Tibial nerve (tissue), 4 donors: ENCODE data around the gene DLX2. TPM values are rescaled to one million over a fixed set of nuclear protein-coding genes. Genes with fewer than 3 reads are reported as not detected.

Experiments
- DNase-seq, 2 donors: peaks; one replicate each; pipeline ENCODE4 v3.0.0-alpha.2; 2019; ENCODE audit warnings: low spot score in 2 of 2
- H3K27ac ChIP-seq, 4 donors: fragments of 200-600 bp; sonication (generic) in 3 of 4; one replicate each; pipeline ENCODE4 v1.5.1; 2017 to 2019; ENCODE audit warnings: mild to moderate bottlenecking in 1 of 4
- H3K27me3 ChIP-seq, 2 donors: fragments of 200-600 bp; sonication (generic) in 1 of 2; one replicate each; pipeline versions ENCODE4 v1.5.1 to v1.6.0; 2017 to 2019
- H3K36me3 ChIP-seq, 3 donors: fragments of 200-600 bp; sonication (generic); one replicate each; pipeline ENCODE4 v1.5.1; 2018 to 2019
- H3K4me1 ChIP-seq, 4 donors: fragments of 200-600 bp; sonication (generic) in 3 of 4; one replicate each; pipeline ENCODE4 v1.5.1; 2017 to 2019
- H3K4me3 ChIP-seq, 4 donors: fragments of 200-600 bp; sonication (generic) in 3 of 4; one replicate each; pipeline ENCODE4 v1.5.1; 2017 to 2019; ENCODE audit warnings: mild to moderate bottlenecking in 1 of 4, moderate library complexity in 1 of 4
- H3K9me3 ChIP-seq, 4 donors: fragments of 200-600 bp; sonication (generic) in 3 of 4; one replicate each; pipeline ENCODE4 v1.5.1; 2017 to 2019
- EP300 ChIP-seq, 2 donors: sonication (generic); formaldehyde crosslinking; IDR thresholded peaks; one replicate each; pipeline ENCODE4 v1.6.1; 2017; ENCODE audit warnings: antibody characterized with exemption in 2 of 2, mild to moderate bottlenecking in 1 of 2
- POLR2A ChIP-seq, 2 donors: fragments of 450-650 bp; IDR thresholded peaks; one replicate each; pipeline ENCODE4 v1.6.1; 2017; ENCODE audit warnings: antibody characterized with exemption in 2 of 2, mild to moderate bottlenecking in 2 of 2, moderate library complexity in 2 of 2
- WGBS, 2 donors: methylation state at CpG; one replicate each; pipeline ENCODE4 v1.1.5; 2018; 5-methylcytosine and 5-hydroxymethylcytosine counted together
- total RNA-seq, 4 donors: library from RNA; depleted of rRNA; stranded (reverse); fragments of >200 nt; gene quantifications; one replicate each; pipeline ENCODE4 v1.1.0, GENCODE V29; 2016
- TF ChIP-seq, protein P1 (sequence below), 5 experiments: fragments of 200-600 bp in 3 of 5; fragments of 450-650 bp in 2 of 5; sonication (generic) in 3 of 5; IDR thresholded peaks; one replicate each; pipeline ENCODE4 v1.5.1; 2016 to 2019; ENCODE audit warnings: antibody characterized with exemption in 5 of 5, mild to moderate bottlenecking in 3 of 5, moderate library complexity in 2 of 5

Gene DLX2
- total RNA-seq, 4 donors from 2014 or later: not detected

- no peak for DNase-seq
- peaks cover 0 to 32% (median 16%) of the 10 kb centered on the region in 4 donors for H3K4me1 ChIP-seq
- TF ChIP-seq, protein P1, sequence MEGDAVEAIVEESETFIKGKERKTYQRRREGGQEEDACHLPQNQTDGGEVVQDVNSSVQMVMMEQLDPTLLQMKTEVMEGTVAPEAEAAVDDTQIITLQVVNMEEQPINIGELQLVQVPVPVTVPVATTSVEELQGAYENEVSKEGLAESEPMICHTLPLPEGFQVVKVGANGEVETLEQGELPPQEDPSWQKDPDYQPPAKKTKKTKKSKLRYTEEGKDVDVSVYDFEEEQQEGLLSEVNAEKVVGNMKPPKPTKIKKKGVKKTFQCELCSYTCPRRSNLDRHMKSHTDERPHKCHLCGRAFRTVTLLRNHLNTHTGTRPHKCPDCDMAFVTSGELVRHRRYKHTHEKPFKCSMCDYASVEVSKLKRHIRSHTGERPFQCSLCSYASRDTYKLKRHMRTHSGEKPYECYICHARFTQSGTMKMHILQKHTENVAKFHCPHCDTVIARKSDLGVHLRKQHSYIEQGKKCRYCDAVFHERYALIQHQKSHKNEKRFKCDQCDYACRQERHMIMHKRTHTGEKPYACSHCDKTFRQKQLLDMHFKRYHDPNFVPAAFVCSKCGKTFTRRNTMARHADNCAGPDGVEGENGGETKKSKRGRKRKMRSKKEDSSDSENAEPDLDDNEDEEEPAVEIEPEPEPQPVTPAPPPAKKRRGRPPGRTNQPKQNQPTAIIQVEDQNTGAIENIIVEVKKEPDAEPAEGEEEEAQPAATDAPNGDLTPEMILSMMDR (IDR thresholded peaks at IDR 0.05): no peak
- TF ChIP-seq POLR2A (IDR thresholded peaks at IDR 0.05): no peak
- no peak for TF ChIP-seq EP300 (IDR thresholded peaks at IDR 0.05)
- peaks cover 4 to 59% of the 10 kb centered on the region in 2 donors for H3K27me3 ChIP-seq
- H3K4me3 ChIP-seq: no peak overlapping the region
- 57 to 67% methylated on average over 25 of the region's 25 CpGs for WGBS, 2 donors
- H3K27ac ChIP-seq: no peak overlapping the region
- H3K9me3 ChIP-seq: no peaks in the 10 kb centered on the region
- peaks cover 0 to 4% (median 0%) of the 10 kb centered on the region in 3 donors for H3K36me3 ChIP-seq
These were observed 22.0 kb downstream of the DLX2 start for GRCh38 chr2:172080641-172081220.

DNA sequence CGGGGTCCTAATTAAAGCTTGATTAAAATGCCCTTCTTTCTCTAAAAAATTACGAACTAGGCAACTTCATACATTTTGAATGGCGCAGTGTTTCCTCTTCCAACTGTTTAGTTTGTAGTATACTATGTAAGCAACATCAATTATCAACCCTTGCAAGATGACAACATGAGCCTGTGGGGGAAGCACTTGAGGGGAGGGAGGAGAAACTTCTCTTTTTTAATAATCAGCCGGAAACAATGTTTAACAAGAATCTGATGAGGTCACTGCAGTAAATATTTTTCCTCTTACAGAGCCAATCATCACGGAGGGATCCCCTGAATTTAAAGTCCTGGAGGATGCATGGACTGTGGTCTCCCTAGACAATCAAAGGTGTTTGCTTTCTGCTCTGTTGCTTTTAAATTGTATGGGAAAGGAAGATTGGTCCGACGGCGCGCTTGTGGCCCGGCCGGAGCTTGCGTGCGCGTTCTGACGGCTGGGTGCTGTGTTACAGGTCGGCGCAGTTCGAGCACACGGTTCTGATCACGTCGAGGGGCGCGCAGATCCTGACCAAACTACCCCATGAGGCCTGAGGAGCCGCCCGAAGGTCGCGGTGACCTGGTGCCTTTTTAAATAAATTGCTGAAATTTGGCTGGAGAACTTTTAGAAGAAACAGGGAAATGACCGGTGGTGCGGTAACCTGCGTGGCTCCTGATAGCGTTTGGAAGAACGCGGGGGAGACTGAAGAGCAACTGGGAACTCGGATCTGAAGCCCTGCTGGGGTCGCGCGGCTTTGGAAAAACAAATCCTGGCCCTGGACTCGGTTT lies 22.7 kb downstream of the DLX2 start:
- H3K4me1 ChIP-seq: peaks cover 0 to 25% (median 10%) of the 10 kb centered on the region in 4 donors
- H3K27ac ChIP-seq: no peak overlapping the region
- WGBS, 2 donors: 62 to 65% methylated on average over 38 of the region's 38 CpGs
- H3K27me3 ChIP-seq: peaks cover 4 to 52% of the 10 kb centered on the region in 2 donors
- no peak overlapping the region for H3K4me3 ChIP-seq
- H3K36me3 ChIP-seq: peaks cover 0 to 4% (median 0%) of the 10 kb centered on the region in 3 donors
- no peaks in the 10 kb centered on the region for H3K9me3 ChIP-seq
- DNase-seq: no peak
- TF ChIP-seq POLR2A (IDR thresholded peaks at IDR 0.05): no peak
- TF ChIP-seq, protein P1 (IDR thresholded peaks at IDR 0.05): no peak
- TF ChIP-seq EP300 (IDR thresholded peaks at IDR 0.05): no peak

GRCh38 chr2:172079416-172079815 lies 23.3 kb downstream of the DLX2 start:
- DNase-seq: no peak
- Histone ChIP-seq H3K27me3 (peaks cover 4 to 46% of the 10 kb centered on the region in 2 donors), H3K4me1 (peaks cover 0 to 19% (median 4%) of the 10 kb centered on the region in 4 donors), H3K27ac (no peak overlapping the region), H3K4me3 (no peak overlapping the region), H3K36me3 (peaks cover 0 to 4% (median 0%) of the 10 kb centered on the region in 3 donors), H3K9me3 (no peaks in the 10 kb centered on the region)
- WGBS, 2 donors: 88 to 90% methylated on average over 5 of the region's 5 CpGs
- TF ChIP-seq, protein P1 (IDR thresholded peaks at IDR 0.05): no peak
- TF ChIP-seq EP300 (IDR thresholded peaks at IDR 0.05): no peak
- TF ChIP-seq POLR2A (IDR thresholded peaks at IDR 0.05): no peak

- no peak for DNase-seq
These were observed 28.4 kb downstream of the DLX2 start for GRCh38 chr2:172074254-172074653.

More at GRCh38 chr2:172074254-172074653, 28.4 kb downstream of the DLX2 start:
- Histone ChIP-seq H3K9me3 (no peaks in the 10 kb centered on the region), H3K27ac (no peak overlapping the region), H3K4me3 (no peak overlapping the region), H3K4me1 (no peaks in the 10 kb centered on the region), H3K36me3 (peaks cover 0 to 9% (median 0%) of the 10 kb centered on the region in 3 donors), H3K27me3 (no peaks in the 10 kb centered on the region)
- WGBS, 2 donors: 98 to 100% methylated on average over 1 of the region's 1 CpG
- no peak for TF ChIP-seq EP300 (IDR thresholded peaks at IDR 0.05)
- TF ChIP-seq, protein P1 (IDR thresholded peaks at IDR 0.05): no peak
